HG02840 (cell line): ENCODE results near the gene ATP2B3.
A peak's percentile ranks its signal among the peaks of the same experiment; 100 is the strongest.

ENCODE experiments used
- ATAC-seq: cut with Tn5 transposase; IDR thresholded peaks from one replicate; pipeline ENCODE4 v1.9.1; 2021; ENCODE audit warnings: mild to moderate bottlenecking, moderate library complexity, moderate number of reproducible peaks; ENCODE audit not compliant: unreplicated experiment, low FRiP score

Gene ATP2B3

DNA sequence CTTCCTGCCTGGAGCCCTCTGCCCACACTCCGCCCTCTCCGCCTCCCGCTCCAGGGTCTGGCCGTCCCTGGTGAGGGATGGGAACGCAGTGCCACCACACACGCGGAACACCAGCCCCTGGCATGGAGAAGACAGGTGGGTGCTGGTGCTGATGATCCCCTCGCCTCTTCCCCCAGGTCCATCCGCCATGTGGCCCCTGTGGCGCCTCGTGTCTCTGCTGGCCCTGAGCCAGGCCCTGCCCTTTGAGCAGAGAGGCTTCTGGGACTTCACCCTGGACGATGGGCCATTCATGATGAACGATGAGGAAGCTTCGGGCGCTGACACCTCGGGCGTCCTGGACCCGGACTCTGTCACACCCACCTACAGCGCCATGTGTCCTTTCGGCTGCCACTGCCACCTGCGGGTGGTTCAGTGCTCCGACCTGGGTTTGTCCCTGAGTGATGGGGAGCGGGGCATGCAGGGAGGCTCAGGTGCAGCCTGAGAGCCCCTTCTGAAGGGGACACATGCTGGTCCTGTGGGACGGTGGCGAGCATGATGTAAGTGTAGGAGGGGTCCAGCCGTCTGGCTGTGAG is 12.9 kb upstream of the ATP2B3 start:
- ATAC-seq, result no peak

DNA sequence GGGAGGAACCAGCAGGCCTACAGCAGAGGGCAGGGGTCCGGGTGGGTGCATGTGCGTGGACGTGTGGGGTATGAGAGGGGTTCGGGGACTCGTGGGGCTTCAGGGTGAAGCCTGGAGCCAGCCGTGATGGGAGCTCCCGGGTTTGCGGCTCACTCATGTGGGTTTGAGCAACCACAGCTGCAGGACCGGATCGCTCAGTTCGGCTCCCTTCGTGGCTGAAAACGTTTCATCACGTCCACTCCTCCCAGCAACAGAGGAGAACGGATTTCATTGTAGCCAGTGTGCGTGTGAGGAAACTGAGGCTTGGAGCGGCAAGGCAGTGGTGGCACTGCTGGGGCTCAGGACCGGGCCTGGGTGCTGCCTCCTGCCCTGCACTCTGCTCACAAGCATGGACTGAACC is 12.1 kb upstream of the ATP2B3 start:
- ATAC-seq, result no peak

DNA sequence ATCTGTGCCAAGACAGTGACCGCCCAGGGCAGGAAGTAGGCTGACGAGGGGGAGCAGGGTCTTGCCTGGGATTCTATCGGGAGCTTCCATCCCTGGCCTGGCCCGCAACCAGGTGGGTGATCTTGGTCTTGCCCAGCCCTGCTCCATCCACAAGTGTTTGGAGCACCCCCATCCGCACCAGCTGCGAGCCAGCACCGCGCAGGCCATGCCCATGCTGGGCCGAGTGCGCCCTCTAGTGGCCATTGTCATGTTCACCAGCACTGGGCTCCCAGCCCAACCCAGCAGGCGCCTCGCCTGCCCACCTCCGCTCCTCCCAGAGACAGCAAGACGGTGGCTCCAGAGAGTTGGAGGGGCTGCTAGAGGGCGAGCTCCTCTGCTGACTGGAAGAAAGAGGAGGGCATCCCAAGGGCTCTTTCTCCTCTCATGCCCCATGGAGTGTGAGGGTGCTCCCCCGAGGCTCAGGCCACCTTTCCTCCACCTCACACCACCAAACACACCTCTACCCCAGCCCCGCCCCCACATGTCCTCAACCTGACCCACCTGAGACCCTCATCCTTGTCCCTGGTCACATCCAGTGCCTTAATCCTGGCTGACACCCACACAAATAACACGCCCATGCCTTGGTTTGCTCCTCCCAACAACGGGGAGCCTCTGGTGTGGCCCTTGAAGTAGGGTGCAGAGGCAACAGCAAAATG is 9.8 kb upstream of the ATP2B3 start:
- ATAC-seq, result peak; percentile 75

DNA sequence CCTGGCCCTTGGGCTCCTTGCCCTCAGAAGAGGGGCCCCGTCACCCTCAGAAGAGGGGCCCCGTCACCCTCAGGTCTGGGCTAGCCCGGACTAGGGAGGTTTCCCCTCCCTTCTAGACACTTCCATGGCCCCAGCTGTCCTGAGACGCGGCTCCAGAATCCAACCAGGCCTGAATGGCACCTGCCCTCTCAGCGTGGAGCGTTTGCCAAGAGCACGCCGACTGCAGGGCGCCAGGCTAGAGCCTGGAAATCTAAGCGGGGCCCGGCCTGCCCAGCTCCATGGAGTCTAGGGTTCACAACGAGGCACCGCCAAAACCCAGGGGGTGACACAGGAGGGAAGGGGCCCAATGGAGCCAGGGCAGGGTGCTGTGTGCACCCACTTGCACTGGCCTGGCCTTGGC is 7.8 kb upstream of the ATP2B3 start:
- ATAC-seq, result no peak

DNA sequence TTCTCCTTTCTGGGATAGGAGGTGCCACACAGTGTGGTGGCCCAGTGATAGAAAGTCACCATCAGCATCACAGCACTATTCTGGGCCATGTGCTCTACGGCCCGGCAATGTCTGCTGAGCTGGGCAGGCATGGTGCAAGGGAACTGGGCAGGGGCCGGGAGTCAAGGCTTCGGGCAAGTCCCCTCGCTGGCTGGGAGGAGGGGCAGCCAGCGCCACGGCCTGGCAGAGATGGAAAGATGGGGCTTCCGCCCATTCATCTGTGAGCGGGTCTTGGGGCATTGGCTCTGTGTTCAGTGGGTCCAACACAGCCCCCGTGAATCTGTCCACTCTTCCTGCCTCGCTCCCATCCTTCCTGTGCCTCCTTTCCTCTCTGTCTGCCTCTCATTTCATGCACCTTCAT is 7.1 kb upstream of the ATP2B3 start:
- no peak for ATAC-seq

DNA sequence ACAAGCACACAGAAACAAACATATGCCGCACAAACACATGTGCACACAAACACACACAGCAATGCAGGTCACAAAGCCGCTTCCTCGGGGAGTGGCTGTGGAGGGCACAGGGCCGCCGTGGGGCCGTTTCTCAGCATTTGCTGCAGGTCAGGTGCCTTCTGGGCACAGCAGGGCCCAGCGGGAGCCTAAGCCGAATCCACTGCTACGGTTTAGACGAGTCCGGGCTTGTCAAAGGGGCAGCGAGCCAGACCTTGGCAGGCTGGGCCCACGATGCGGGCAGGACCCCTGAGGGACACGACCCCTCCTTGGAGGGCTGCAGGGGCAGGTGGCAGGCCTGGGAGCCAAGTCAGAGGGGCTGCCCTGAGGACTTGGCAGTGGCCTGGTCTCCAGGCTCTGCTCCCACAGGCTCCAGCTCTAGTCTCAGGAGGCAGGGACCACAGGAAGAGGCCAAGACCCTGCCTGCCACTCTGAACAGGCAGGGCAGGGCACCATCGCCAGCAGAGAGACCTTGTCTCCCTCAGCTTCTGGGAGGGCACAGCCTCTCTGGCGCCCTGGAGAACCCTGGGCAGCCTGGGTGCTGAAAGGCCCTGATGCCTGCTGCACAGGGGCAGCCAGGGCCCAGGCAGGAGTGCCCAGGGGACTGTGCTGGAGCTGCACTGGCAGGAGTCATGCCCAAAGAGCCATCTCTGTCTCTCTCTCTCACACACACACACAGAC is 5.5 kb upstream of the ATP2B3 start:
- ATAC-seq, result no peak

DNA sequence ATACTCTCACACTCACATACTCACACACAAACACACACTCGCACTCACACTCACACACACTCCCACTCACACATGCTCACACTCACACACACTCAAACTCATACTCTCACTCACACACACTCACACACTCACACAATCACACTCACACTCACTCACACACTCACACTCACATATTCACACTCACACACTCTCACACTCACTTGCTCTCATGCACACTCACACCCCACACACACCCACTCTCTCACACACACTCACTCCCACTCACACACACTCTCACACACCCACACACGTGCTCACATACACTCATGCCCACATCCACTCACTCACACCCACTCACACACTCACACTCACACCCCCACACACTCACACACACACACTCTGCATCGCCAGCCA is 4.9 kb upstream of the ATP2B3 start:
- ATAC-seq, result no peak

DNA sequence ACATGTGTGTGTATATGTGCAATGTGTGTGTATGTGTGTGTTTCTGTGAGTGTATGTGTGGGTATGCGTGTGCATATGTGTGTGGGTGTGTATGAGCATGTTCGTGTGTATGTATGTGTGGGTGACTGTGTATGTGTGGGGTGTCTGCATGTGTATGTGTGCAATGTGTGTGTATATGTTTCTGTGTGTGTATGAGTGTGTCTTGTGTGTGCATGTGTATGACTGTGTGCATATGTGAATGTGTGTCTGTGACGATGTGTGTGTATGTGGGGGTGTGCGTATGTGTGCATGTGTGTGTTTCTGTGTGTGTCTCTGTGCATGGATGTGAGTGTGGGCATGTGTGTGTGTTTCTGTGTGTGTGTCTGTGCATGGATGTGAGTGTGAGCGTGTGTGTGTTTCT is 4.2 kb upstream of the ATP2B3 start:
- no peak for ATAC-seq

DNA sequence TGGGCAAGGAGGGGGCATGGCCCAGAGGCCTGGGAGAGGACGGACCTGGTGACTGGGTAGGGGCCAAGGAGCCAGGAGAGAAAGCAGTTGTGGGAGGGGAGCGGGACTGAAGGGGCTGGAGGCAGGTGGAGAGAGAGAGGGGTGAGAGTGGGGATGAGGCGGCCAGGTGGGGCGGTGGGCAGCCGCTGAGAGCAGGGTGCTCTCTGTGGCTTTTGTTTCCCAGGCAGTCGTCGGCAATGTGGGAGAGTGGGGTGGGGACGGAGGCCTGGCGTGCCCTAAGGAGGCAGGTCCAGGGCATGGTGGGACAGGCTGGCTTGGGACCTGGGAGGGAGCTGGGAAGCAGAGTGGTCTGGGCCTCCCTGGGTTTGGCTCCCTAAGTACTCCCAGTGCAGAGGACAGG is 3.2 kb upstream of the ATP2B3 start:
- ATAC-seq, result no peak

DNA sequence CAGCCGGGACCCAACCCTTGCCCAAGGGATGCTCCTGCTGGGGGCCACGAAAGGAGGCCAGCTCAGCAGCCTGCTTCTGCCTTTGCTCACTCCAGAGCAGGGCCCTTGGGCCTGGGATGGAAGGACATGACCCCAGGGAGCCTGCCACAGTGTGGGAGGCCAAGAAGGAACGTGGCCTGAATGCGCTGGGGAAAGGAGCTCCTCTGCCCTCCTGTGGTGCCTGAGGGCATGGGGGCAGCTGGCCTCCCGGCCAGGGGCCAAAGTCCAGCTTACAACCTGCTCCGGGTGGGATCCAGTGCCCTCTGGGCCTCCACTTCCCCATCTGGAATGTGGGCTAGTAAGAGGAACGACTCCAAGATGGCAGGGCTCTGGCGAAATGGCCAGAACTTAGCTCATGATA is 2.0 kb upstream of the ATP2B3 start:
- no peak for ATAC-seq

DNA sequence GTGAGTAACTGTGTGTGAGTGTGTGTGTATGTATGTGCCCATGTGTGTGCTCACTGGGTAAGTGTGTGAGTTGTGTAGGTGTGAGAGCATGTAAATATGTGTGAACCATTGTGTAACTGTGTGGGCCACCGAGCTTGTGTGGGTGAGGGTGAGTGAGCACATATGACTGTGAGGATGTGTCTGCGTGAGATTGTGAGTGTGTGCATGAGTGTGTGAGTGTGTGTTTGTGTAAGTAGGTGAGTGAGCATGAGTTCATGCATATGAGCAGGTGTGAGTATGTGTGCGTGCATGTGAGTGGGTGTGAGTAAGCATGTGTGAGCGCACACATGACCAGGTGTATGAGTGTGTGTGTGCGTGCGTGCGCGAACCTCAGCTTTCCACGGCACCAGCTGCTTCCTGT is 1.4 kb upstream of the ATP2B3 start:
- no peak for ATAC-seq

DNA sequence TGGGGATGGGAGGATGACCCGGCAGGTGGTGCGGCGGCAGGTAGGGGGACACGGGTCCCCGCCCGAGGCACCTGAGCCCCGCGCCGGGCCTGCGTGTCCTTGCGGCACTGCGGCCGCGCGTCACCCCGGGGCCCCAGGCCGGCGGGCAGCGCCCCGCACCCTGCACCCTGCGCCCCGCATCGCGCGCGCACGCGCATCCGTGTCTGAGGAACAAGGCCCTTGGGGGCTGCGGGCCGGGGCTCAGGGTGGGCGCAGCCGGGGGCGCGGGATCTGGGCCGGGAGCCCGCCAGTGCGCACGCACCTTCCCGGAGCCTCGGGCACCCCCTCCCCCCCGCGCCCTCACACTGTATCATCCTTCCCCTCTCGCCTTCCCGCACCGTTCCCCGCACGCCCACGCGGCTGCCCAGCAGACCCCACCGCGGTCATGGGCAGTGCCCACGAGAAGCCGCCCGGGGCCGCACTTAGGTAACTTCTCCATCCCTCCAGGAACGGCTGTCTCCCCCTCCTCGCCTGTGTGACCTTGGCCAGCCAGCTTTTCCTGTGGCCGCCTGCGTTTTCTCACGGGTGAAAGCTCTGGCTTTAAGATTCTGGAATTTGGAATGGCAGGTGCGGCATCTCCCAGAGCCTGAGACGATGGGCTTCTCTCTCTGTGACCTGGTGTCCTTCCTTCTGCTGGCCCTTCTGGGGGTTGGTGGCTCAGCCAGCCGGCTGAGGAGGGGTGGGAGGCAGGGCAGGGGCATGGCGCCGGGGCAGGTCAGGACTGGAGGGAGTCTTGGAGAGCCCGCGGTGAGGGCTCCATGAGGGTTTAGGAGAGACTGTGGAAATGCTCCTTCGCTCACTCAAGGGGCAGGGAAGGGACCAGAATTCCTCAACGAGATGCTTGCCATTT is 748 bp downstream of the ATP2B3 start:
- ATAC-seq, result no peak

DNA sequence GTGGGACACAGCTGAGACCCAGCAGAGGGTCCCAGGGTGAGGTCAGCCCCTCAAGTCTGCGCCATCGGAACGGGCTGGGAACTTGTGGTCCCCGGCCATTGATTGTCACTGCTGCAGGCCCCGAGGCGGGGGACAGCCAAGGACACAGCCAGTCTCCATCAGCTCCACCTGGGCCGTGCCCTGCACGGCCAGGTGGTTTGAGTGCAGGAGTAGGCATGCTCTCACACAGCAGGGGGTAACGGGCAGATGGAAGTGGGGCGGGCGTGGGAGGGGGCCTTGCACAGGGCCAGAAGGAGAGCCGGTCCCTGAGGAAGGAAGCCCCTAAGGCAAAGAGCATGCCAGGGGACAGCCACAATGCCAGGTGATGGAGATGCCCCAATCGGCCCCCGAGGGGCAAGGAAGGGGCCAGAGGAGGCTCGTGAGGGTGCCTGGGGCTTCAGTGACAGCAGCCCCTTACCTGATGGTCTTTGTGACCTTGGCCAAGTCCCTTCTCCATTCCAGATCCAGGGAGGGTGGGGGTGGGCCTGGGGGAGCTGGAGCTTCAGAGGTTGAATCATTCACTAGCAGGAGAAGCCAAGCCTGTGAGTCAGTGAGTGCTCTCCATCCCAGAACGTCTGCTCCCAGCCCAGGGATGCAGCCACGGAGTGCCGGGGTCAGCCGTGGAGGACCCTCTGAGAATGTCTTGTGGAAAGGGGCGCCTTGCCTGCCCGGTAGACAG is 2.3 kb downstream of the ATP2B3 start:
- ATAC-seq, result no peak

DNA sequence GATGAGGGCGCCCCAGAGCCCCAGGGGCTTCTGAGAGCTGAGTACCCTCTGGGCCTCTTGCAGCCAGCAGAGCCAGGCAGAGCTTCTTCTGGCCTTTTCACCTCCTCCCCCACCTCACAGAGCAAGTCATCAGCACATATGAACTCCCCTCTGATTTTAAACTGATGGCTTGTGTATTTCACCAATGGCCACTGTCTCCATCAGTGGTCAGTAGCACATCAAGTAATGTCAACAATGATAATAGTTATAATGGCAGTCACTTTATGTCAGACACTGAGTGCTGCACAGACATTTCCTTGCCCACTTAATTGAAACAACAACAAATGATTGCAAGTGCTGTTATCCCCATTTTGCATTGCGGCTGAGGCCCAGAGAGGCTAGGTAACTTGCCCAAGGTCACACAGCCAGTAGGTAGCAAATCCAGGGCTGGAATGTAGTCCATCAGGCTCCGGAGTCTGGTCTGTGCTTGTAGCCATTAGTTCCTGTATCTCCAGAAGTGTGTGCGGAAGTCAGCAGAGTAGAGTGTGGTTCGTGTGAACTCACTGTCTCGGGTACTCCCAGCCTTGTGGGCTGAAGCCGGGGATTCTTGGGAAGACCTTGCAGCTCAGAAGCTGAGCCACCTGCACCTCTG is 3.0 kb downstream of the ATP2B3 start:
- no peak for ATAC-seq

DNA sequence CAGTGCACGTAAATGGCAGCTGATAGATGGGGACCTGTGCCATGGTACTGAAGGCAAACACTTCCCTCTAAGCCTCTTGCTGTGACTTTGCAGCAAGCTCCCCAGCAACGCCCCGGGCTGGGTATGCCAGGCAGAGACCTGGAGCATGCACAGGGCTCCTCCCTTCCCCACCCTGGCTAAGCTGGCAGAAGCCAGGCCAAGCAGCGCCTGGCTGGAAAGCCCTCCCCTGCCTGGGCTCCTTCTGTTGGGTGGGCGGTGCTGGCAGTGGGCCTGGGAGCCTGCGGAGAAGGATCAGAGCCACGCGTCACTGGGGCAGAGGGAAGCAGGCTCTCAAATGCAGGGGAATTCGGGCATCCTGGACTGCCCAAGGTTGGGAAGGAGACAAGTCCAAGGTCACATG is 3.6 kb downstream of the ATP2B3 start:
- no peak for ATAC-seq

DNA sequence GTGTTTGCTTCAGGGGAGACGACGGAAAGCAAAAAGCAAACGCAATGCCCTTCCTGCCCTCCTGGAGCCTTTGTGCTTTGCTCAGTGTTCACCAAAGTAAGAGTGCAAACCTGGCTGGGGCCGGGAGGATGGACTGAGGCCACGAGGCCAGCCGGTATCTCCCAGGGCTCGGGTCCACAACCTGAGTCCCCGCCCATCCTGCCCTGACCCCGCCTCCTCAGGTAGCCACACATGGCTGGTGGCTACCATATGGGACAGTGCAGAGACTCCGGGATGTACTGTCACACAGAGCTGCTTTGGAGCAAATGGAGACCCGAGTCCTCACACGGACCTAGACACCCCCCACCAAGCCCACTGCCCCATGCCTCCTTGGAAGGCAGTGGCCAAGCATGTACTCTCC is 4.8 kb downstream of the ATP2B3 start:
- ATAC-seq, result no peak

DNA sequence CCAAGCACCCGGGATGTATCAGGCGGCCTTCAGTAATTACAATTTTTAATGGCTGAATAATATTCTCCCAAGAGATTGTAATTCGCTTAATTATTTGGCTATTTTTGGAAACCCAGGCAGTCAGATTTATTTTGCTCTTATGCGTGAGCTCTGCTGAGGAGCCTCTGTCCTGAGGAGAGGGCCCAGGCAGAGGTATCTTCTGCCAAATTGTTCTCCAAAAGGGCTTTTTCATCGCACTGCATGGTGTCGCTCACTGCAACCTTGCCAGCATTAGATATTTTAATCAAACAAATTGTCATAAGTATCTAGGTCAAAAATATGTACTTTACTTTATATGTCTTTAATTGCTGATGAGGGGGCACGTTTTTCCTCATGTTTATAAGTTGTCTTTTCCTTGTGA is 5.8 kb downstream of the ATP2B3 start:
- ATAC-seq, result no peak

DNA sequence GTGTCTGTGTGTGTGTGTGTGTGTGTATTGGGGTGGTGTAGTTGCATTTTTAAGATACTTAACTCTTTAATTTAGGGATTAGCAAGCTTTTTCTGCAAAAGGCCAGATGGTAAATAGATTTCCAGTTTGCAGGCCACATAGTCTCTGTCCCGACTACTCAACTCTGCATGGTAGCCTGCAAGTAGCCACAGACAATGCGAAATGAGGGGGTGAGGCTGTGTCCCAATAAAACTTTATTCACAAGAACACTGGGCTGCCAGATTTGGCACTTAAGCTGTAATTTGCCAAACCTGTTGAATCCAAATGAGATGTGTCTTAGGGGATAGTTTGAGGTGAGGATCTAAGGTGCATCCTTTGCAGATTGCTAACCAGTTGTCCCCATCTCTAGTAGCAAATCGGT is 6.8 kb downstream of the ATP2B3 start:
- no peak for ATAC-seq

DNA sequence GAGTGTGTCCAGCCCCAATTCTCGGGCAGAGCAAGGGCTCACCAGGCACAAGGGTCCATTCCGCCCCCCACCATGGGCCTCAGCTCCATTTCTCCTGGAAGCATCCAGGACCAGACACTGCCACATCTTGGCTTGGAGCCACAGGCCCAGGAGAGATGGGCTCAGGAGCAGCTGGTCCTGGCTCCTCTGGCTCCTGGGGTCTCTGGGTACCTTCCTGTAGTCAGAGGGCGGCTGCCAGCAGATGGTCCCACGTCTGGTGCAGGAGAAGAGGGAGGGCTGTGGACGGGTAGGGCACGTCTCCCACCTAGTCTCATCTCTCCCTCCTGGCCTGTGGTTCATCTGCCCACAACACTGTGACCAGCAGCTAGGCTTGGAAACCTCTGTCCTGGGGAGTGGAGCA is 8.0 kb downstream of the ATP2B3 start:
- no peak for ATAC-seq

DNA sequence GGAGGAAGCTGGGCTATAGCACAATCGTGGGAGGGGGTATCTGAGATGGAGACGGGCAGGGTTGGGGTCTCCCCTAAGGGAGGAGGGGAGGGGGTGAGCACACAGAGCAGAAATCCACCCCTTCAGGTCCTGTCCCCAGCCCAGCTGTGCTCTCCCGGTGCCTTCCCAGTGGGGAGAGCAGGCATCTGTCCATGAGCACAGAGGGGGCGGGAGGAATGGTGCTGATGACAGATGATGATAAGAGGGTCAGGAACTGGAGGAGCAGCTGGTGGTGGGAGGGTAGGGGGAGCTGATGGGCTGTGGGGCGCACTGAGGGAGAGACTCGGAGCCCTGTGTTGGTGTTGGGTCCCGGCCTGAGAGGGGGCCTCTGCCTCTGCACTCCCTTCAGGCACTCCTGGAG is 8.6 kb downstream of the ATP2B3 start:
- ATAC-seq, result no peak
